Neuronal stem cell (in vitro differentiated cells): Measurements from ENCODE around the gene ADSL.

Experiments used
- DNase-seq: peaks from one replicate; pipeline ENCODE4 v3.0.0-alpha.2; 2013; ENCODE audit warnings: low spot score
- H2AFZ ChIP-seq: one replicate; pipeline ENCODE4 v1.6.1; 2013; ENCODE audit warnings: mild to moderate bottlenecking, low read length, inconsistent platforms
- H2AK5ac ChIP-seq: 2 replicates; pipeline ENCODE4 v1.6.1; 2013; ENCODE audit warnings: low read depth, mild to moderate bottlenecking, inconsistent platforms, low read length, moderate library complexity, mixed read lengths
- H2BK120ac ChIP-seq: 2 replicates; pipeline ENCODE4 v1.6.1; 2013; ENCODE audit warnings: low read depth, mild to moderate bottlenecking, inconsistent platforms, low read length, moderate library complexity, mixed read lengths
- H2BK12ac ChIP-seq: one replicate; pipeline ENCODE4 v1.6.1; 2013; ENCODE audit warnings: low read length, inconsistent platforms
- H2BK15ac ChIP-seq: 2 replicates; pipeline ENCODE4 v1.6.1; 2013; ENCODE audit warnings: mild to moderate bottlenecking, low read length, inconsistent platforms, mixed read lengths
- H2BK5ac ChIP-seq: one replicate; pipeline ENCODE4 v1.6.1; 2013; ENCODE audit warnings: inconsistent platforms, mild to moderate bottlenecking, low read length, moderate library complexity
- H3K14ac ChIP-seq: one replicate; pipeline ENCODE4 v1.6.1; 2013; ENCODE audit warnings: low read length, inconsistent platforms
- H3K18ac ChIP-seq: 2 replicates; pipeline ENCODE4 v1.6.1; 2013; ENCODE audit warnings: low read length, inconsistent platforms
- H3K23ac ChIP-seq: 2 replicates; pipeline ENCODE4 v1.6.1; 2013; ENCODE audit warnings: low read depth, mild to moderate bottlenecking, mixed read lengths, low read length, inconsistent platforms; ENCODE audit not compliant: poor library complexity
- H3K27ac ChIP-seq: replicated peaks from 3 replicates; pipeline ENCODE4 v1.5.1; 2013; ENCODE audit warnings: low read length, inconsistent platforms
- H3K27me3 ChIP-seq, 3 experiments: 2 replicates each; pipeline ENCODE4 v1.6.1; 2013; ENCODE audit warnings: low read length in 3 of 3, mild to moderate bottlenecking in 2 of 3, inconsistent platforms in 1 of 3, low read depth in 1 of 3, mixed read lengths in 1 of 3, moderate library complexity in 1 of 3; ENCODE audit not compliant: control insufficient read depth in 3 of 3, insufficient read depth in 3 of 3
- H3K36me3 ChIP-seq, 2 donors: replicated peaks in 1 of 2; 2 replicates each; pipeline ENCODE4 v1.6.1; 2013; ENCODE audit warnings: low read length in 2 of 2; ENCODE audit not compliant: control insufficient read depth in 2 of 2, insufficient read depth in 2 of 2
- H3K4ac ChIP-seq: 2 replicates; pipeline ENCODE4 v1.6.1; 2013; ENCODE audit warnings: inconsistent platforms, mild to moderate bottlenecking, low read length, moderate library complexity
- H3K4me1 ChIP-seq, 2 donors: 1 replicate in 1 of 2; 2 replicates in 1 of 2; pipeline ENCODE4 v1.6.1; 2013; ENCODE audit warnings: low read length in 2 of 2, low read depth in 1 of 2; ENCODE audit not compliant: control insufficient read depth in 2 of 2, insufficient read depth in 1 of 2
- H3K4me2 ChIP-seq: one replicate; pipeline ENCODE4 v1.6.1; 2013; ENCODE audit warnings: mild to moderate bottlenecking, low read length, inconsistent platforms; ENCODE audit not compliant: insufficient read depth, poor library complexity, severe bottlenecking
- H3K4me3 ChIP-seq, 2 donors: 2 replicates each; pipeline ENCODE4 v1.5.1; 2013; ENCODE audit warnings: low read length in 2 of 2, mild to moderate bottlenecking in 2 of 2, inconsistent platforms in 1 of 2, moderate library complexity in 1 of 2
- H3K79me1 ChIP-seq: one replicate; pipeline ENCODE4 v1.6.1; 2013; ENCODE audit warnings: low read depth, mild to moderate bottlenecking, inconsistent platforms, low read length, moderate library complexity
- H3K9ac ChIP-seq: one replicate; pipeline ENCODE4 v1.6.1; 2013; ENCODE audit warnings: mild to moderate bottlenecking, low read depth, low read length, inconsistent platforms; ENCODE audit not compliant: poor library complexity
- H3K9me3 ChIP-seq, 2 donors: replicated peaks in 1 of 2; 2 replicates each; pipeline versions ENCODE3 to v1.6.1; 2013; ENCODE audit warnings: low read length in 2 of 2, mild to moderate bottlenecking in 2 of 2, inconsistent platforms in 1 of 2, low read depth in 1 of 2, mixed read lengths in 1 of 2, moderate library complexity in 1 of 2; ENCODE audit not compliant: control insufficient read depth in 2 of 2, insufficient read depth in 1 of 2
- H4K8ac ChIP-seq: one replicate; pipeline ENCODE4 v1.6.1; 2013; ENCODE audit warnings: low read depth, mild to moderate bottlenecking, inconsistent platforms, low read length, moderate library complexity
- H4K91ac ChIP-seq: one replicate; pipeline ENCODE4 v1.6.1; 2013; ENCODE audit warnings: low read length, low read depth, mild to moderate bottlenecking, inconsistent platforms; ENCODE audit not compliant: poor library complexity
- WGBS, 2 donors: extraction: QIAGEN DNeasy Blood & Tissue Kit; methylation state at CpG; one replicate each; pipeline ENCODE4 v1.1.7; 2013; ENCODE audit warnings: missing lambda C conversion rate in 2 of 2, mixed read lengths in 1 of 2; ENCODE audit not compliant: insufficient read length in 2 of 2, insufficient replicate concordance in 1 of 2; ENCODE audit errors: extremely low coverage in 2 of 2; 5-methylcytosine and 5-hydroxymethylcytosine counted together

The ADSL gene

GRCh38 chr22:40305625-40306024, 40.7 kb upstream of the ADSL start:
- Histone ChIP-seq H3K79me1 (no peaks in the 10 kb centered on the region), H3K4me1 (no peaks in the 10 kb centered on the region), H2AFZ (no peak overlapping the region), H2BK120ac (no peak overlapping the region), H3K27ac (no peak overlapping the region), H3K9ac (no peak overlapping the region), H2BK12ac (no peak overlapping the region), H4K8ac (no peak overlapping the region), H2AK5ac (no peak overlapping the region), H3K9me3 (peaks cover 0 to 3% of the 10 kb centered on the region in 2 donors), H3K4ac (no peak overlapping the region), H4K91ac (no peak overlapping the region), H3K36me3 (peaks cover 23 to 88% of the 10 kb centered on the region in 2 donors), H3K23ac (no peak overlapping the region), H3K4me2 (no peak overlapping the region), H3K4me3 (no peak overlapping the region), H3K27me3 (peaks cover 0 to 1% (median 0%) of the 10 kb centered on the region in 3 experiments), H3K18ac (no peak overlapping the region), H2BK5ac (no peak overlapping the region), H3K14ac (no peak overlapping the region), H2BK15ac (no peak overlapping the region)
- WGBS, 2 donors, result 100% methylated on average over 1 of the region's 5 CpGs; no CpG with 5 or more reads in 1 of the 2 donors
- no peak for DNase-seq

GRCh38 chr22:40308999-40309573, 37.2 kb upstream of the ADSL start:
- no peaks in the 10 kb centered on the region for H3K79me1 ChIP-seq
- no peak overlapping the region for H3K9ac ChIP-seq
- WGBS, 2 donors, result no CpG with 5 or more reads among the region's 6 CpGs
- no peak overlapping the region for H3K18ac ChIP-seq
- no peak overlapping the region for H3K14ac ChIP-seq
- peaks cover 0 to 1% (median 0%) of the 10 kb centered on the region in 3 experiments for H3K27me3 ChIP-seq
- no peak overlapping the region for H2BK120ac ChIP-seq
- no peak overlapping the region for H3K23ac ChIP-seq
- no peak overlapping the region for H2AK5ac ChIP-seq
- H4K8ac ChIP-seq, result no peak overlapping the region
- H3K4me3 ChIP-seq, result no peak overlapping the region
- H3K4me2 ChIP-seq, result no peak overlapping the region
- no peak overlapping the region for H2BK15ac ChIP-seq
- H2BK5ac ChIP-seq, result no peak overlapping the region
- peaks cover 29 to 90% of the 10 kb centered on the region in 2 donors for H3K36me3 ChIP-seq
- H3K27ac ChIP-seq, result no peak overlapping the region
- H3K4ac ChIP-seq, result no peak overlapping the region
- no peak overlapping the region for H2AFZ ChIP-seq
- no peak overlapping the region for H4K91ac ChIP-seq
- no peak overlapping the region for H2BK12ac ChIP-seq
- H3K4me1 ChIP-seq, result no peaks in the 10 kb centered on the region
- no peaks in the 10 kb centered on the region for H3K9me3 ChIP-seq
- DNase-seq, result no peak

- H3K14ac ChIP-seq, result no peak overlapping the region
- no peak overlapping the region for H3K18ac ChIP-seq
- peaks cover 0 to 1% of the 10 kb centered on the region in 2 donors for H3K9me3 ChIP-seq
- no peaks in the 10 kb centered on the region for H3K4me1 ChIP-seq
- H2BK12ac ChIP-seq, result no peak overlapping the region
- H4K91ac ChIP-seq, result no peak overlapping the region
- H2AK5ac ChIP-seq, result no peak overlapping the region
- H2BK5ac ChIP-seq, result no peak overlapping the region
- no peak overlapping the region for H3K4me3 ChIP-seq
- H2BK15ac ChIP-seq, result no peak overlapping the region
- no peak for DNase-seq
- no peak overlapping the region for H2AFZ ChIP-seq
- H3K27me3 ChIP-seq, result peaks cover 0 to 1% (median 0%) of the 10 kb centered on the region in 3 experiments
- peaks cover 32 to 90% of the 10 kb centered on the region in 2 donors for H3K36me3 ChIP-seq
- no peak overlapping the region for H3K23ac ChIP-seq
- H3K9ac ChIP-seq, result no peak overlapping the region
- H2BK120ac ChIP-seq, result no peak overlapping the region
- no peak overlapping the region for H3K27ac ChIP-seq
- no peak overlapping the region for H3K4me2 ChIP-seq
- H3K79me1 ChIP-seq, result no peaks in the 10 kb centered on the region
- H3K4ac ChIP-seq, result no peak overlapping the region
- no peak overlapping the region for H4K8ac ChIP-seq
Observed at GRCh38 chr22:40309631-40310030, 36.7 kb upstream of the ADSL start.

GRCh38 chr22:40310081-40310767, 36.1 kb upstream of the ADSL start:
- H2BK120ac ChIP-seq, result no peak overlapping the region
- no peak overlapping the region for H2AK5ac ChIP-seq
- no peak for DNase-seq
- H4K91ac ChIP-seq, result no peak overlapping the region
- H3K4me2 ChIP-seq, result no peak overlapping the region
- H2BK15ac ChIP-seq, result no peak overlapping the region
- H2AFZ ChIP-seq, result no peak overlapping the region
- H3K9ac ChIP-seq, result no peak overlapping the region
- no peak overlapping the region for H3K4ac ChIP-seq
- no peak overlapping the region for H3K14ac ChIP-seq
- H3K23ac ChIP-seq, result no peak overlapping the region
- H2BK12ac ChIP-seq, result no peak overlapping the region
- no CpG with 5 or more reads among the region's 9 CpGs for WGBS, 2 donors
- no peaks in the 10 kb centered on the region for H3K4me1 ChIP-seq
- no peak overlapping the region for H3K4me3 ChIP-seq
- no peak overlapping the region for H3K18ac ChIP-seq
- H3K27ac ChIP-seq, result no peak overlapping the region
- peaks cover 34 to 90% of the 10 kb centered on the region in 2 donors for H3K36me3 ChIP-seq
- H4K8ac ChIP-seq, result no peak overlapping the region
- peaks cover 0 to 1% (median 0%) of the 10 kb centered on the region in 3 experiments for H3K27me3 ChIP-seq
- H3K79me1 ChIP-seq, result no peaks in the 10 kb centered on the region
- H3K9me3 ChIP-seq, result peaks cover 0 to 1% of the 10 kb centered on the region in 2 donors
- H2BK5ac ChIP-seq, result no peak overlapping the region
